Measurements from ENCODE around the gene FRMD4A. TPM values are rescaled to one million over a fixed set of nuclear protein-coding genes. Genes with fewer than 3 reads are reported as not detected.

The FRMD4A gene
- total and polyA plus RNA-seq, 2 experiments from 2014 or later: 5.4 to 10.3 TPM

DNA sequence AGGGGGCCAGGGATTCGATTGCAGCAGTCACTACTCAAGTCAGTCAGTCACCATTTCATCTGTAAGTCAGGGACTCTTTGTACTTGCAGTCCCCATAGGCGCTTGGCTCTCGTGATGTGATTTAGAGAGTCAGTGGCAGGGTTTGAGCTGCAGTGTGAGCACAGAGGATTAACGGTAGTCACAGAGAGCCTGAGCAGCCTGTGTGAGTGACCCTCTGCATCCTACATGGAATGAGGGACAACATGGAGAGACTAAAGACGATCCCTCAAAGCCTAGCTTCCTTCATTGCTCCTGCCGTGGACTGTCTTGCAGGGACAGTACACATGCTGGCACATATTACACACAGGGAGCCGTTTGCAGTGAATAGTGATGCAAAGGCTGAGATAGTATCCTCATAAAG lies 687.7 kb downstream of the FRMD4A start:
- TF ChIP-seq EZH2 (IDR thresholded peaks at IDR 0.05; ENCODE audit: borderline replicate concordance): no peak
- TF ChIP-seq, protein P1, sequence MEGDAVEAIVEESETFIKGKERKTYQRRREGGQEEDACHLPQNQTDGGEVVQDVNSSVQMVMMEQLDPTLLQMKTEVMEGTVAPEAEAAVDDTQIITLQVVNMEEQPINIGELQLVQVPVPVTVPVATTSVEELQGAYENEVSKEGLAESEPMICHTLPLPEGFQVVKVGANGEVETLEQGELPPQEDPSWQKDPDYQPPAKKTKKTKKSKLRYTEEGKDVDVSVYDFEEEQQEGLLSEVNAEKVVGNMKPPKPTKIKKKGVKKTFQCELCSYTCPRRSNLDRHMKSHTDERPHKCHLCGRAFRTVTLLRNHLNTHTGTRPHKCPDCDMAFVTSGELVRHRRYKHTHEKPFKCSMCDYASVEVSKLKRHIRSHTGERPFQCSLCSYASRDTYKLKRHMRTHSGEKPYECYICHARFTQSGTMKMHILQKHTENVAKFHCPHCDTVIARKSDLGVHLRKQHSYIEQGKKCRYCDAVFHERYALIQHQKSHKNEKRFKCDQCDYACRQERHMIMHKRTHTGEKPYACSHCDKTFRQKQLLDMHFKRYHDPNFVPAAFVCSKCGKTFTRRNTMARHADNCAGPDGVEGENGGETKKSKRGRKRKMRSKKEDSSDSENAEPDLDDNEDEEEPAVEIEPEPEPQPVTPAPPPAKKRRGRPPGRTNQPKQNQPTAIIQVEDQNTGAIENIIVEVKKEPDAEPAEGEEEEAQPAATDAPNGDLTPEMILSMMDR (IDR thresholded peaks at IDR 0.05; ENCODE audit: poor library complexity): no peak
- no peak for TF ChIP-seq EZH2phosphoT487 (IDR thresholded peaks at IDR 0.05; ENCODE audit: low read depth, severe bottlenecking, unreplicated experiment)
- Histone ChIP-seq H2AFZ (no peak overlapping the region), H4K20me1 (ENCODE audit: insufficient read depth, poor library complexity, severe bottlenecking) (no peaks in the 10 kb centered on the region), H3K9me3 (ENCODE audit: low read depth) (no peaks in the 10 kb centered on the region), H3K79me2 (no peaks in the 10 kb centered on the region), H3K9me2 (replicated peaks; ENCODE audit: insufficient read depth) (no peaks in the 10 kb centered on the region), H3K27ac (no peak overlapping the region), H3K4me3 (no peak overlapping the region), H3K4me1 (ENCODE audit: insufficient read depth) (no peaks in the 10 kb centered on the region), H3K27me3 (no peaks in the 10 kb centered on the region), H3K4me2 (no peak overlapping the region), H3K36me3 (replicated peaks; ENCODE audit: insufficient read depth, low read depth) (no peaks in the 10 kb centered on the region)
- 84% methylated on average over 7 of the region's 7 CpGs for WGBS (ENCODE audit: low lambda C conversion rate, missing lambda C conversion rate)
- DNase-seq (ENCODE audit: low spot score): no peak

DNA sequence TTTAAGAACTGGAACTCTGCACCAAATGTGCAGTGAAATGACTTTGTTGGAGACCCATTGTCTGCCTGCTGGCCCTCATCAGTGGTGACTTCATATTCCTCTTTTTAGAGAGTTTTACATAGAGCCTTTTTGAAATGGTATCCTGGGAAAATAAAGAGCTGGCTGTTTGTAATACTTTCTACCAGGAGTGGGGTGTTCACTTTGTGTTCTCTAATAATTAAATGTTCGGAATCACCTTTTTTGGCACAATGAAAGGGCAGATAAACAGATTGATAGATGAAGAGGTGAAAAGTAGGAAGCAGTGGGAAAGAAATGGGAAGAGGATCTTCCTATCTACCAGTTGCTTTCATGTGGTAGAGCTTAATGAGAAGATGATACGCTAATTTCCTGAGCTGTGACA lies 688.4 kb downstream of the FRMD4A start:
- no peak overlapping the region for H3K27ac ChIP-seq
- H4K20me1 ChIP-seq (ENCODE audit: insufficient read depth, poor library complexity, severe bottlenecking): no peaks in the 10 kb centered on the region
- H3K4me3 ChIP-seq: no peak overlapping the region
- no peak overlapping the region for H3K4me2 ChIP-seq
- TF ChIP-seq EZH2phosphoT487 (IDR thresholded peaks at IDR 0.05; ENCODE audit: low read depth, severe bottlenecking, unreplicated experiment) (no peak), EZH2 (IDR thresholded peaks at IDR 0.05; ENCODE audit: borderline replicate concordance) (no peak)
- TF ChIP-seq, protein P1 (IDR thresholded peaks at IDR 0.05; ENCODE audit: poor library complexity): no peak
- no peaks in the 10 kb centered on the region for H3K27me3 ChIP-seq
- no peak for DNase-seq (ENCODE audit: low spot score)
- no peaks in the 10 kb centered on the region for H3K9me2 ChIP-seq (replicated peaks; ENCODE audit: insufficient read depth)
- WGBS (ENCODE audit: low lambda C conversion rate, missing lambda C conversion rate): 98% methylated on average over 2 of the region's 2 CpGs
- no peaks in the 10 kb centered on the region for H3K36me3 ChIP-seq (replicated peaks; ENCODE audit: insufficient read depth, low read depth)
- H3K9me3 ChIP-seq (ENCODE audit: low read depth): no peaks in the 10 kb centered on the region
- no peaks in the 10 kb centered on the region for H3K4me1 ChIP-seq (ENCODE audit: insufficient read depth)
- no peaks in the 10 kb centered on the region for H3K79me2 ChIP-seq
- no peak overlapping the region for H2AFZ ChIP-seq

DNA sequence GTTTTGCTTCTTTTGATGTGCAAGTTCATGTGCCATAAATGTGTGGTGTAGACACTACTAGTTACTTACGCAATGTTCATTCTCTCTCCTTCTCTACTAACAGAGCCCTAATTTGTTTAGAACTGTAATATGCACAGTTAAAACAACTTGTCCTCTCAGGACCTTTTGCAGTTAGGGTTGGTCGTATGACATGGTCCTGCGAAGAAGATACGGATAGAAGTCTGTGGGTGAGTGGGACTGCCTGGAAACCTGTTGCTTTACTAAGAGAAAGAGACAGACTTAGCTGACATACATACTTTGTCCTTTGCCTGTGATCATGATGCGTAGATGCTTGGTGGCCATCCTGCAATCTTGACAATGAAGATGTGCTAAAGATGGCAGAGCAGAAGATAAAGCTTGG lies 692.8 kb downstream of the FRMD4A start:
- no peak overlapping the region for H2AFZ ChIP-seq
- H4K20me1 ChIP-seq (ENCODE audit: insufficient read depth, poor library complexity, severe bottlenecking): no peaks in the 10 kb centered on the region
- DNase-seq (ENCODE audit: low spot score): no peak
- WGBS (ENCODE audit: low lambda C conversion rate, missing lambda C conversion rate): 96% methylated on average over 5 of the region's 5 CpGs
- H3K36me3 ChIP-seq (replicated peaks; ENCODE audit: insufficient read depth, low read depth): no peaks in the 10 kb centered on the region
- H3K27me3 ChIP-seq: no peaks in the 10 kb centered on the region
- H3K9me3 ChIP-seq (ENCODE audit: low read depth): no peaks in the 10 kb centered on the region
- no peaks in the 10 kb centered on the region for H3K4me1 ChIP-seq (ENCODE audit: insufficient read depth)
- H3K9me2 ChIP-seq (replicated peaks; ENCODE audit: insufficient read depth): no peaks in the 10 kb centered on the region
- H3K4me2 ChIP-seq: no peak overlapping the region
- no peak overlapping the region for H3K27ac ChIP-seq
- no peak overlapping the region for H3K4me3 ChIP-seq
- no peak for TF ChIP-seq EZH2phosphoT487 (IDR thresholded peaks at IDR 0.05; ENCODE audit: low read depth, severe bottlenecking, unreplicated experiment)
- TF ChIP-seq EZH2 (IDR thresholded peaks at IDR 0.05; ENCODE audit: borderline replicate concordance): no peak
- TF ChIP-seq, protein P1 (IDR thresholded peaks at IDR 0.05; ENCODE audit: poor library complexity): no peak
- no peaks in the 10 kb centered on the region for H3K79me2 ChIP-seq

Data from hepatocyte (in vitro differentiated cells).